ENCODE results near the gene ZNF385D.

GRCh38 chr3:21434310-21434709, 316.7 kb downstream of the ZNF385D start:
- TF ChIP-seq CTCF (IDR thresholded peaks at IDR 0.05), result no peak
- TF ChIP-seq POLR2A (IDR thresholded peaks at IDR 0.05), result no peak

Data from thyroid gland (tissue), 4 donors.